OCI-LY7 (cell line): Measurements from ENCODE around the gene COPZ1. TPM values are rescaled to one million over a fixed set of nuclear protein-coding genes. Genes with fewer than 3 reads are reported as not detected.

Experiments used
- BruUV-seq: library from RNA; stranded (reverse); fragments of 400-500 nt; replicated peaks from 2 replicates; lab custom pipeline; 2021; lab: Mats Ljungman, UMichigan
- CTCF ChIA-PET: fragments of 300-600 bp; sonication (Branson Sonifier 250); formaldehyde crosslinking; loops from one replicate; lab custom pipeline; 2022; ENCODE audit warnings: antibody characterized with exemption; ENCODE audit not compliant: unreplicated experiment; lab: Charles Lee
- POLR2A ChIA-PET: fragments of 300-600 bp; sonication (Branson Sonifier 250); formaldehyde crosslinking; loops from one replicate; lab custom pipeline; 2022; ENCODE audit warnings: antibody characterized with exemption; lab: Charles Lee
- DNase-seq: peaks from one replicate; pipeline ENCODE4 v3.0.0-alpha.2; 2015; ENCODE audit warnings: low spot score
- H2AFZ ChIP-seq: fragments of 200-600 bp; sonication (generic), shearing (Covaris generic); 2 replicates; pipeline ENCODE4 v1.6.1; 2014; ENCODE audit warnings: mild to moderate bottlenecking, antibody characterized with exemption, low read length, moderate library complexity
- H3K27ac ChIP-seq: fragments of 200-600 bp; sonication (generic); 2 replicates; pipeline ENCODE4 v1.5.1; 2014; ENCODE audit warnings: mixed run types, low read depth, mild to moderate bottlenecking, moderate library complexity, low read length, inconsistent platforms; ENCODE audit not compliant: poor library complexity, severe bottlenecking
- H3K36me3 ChIP-seq: fragments of 200-600 bp; sonication (generic); 2 replicates; pipeline ENCODE4 v1.6.1; 2014; ENCODE audit warnings: mild to moderate bottlenecking, antibody characterized with exemption, low read length, moderate library complexity, mixed read lengths; ENCODE audit not compliant: insufficient read depth
- H3K4me1 ChIP-seq: fragments of 200-600 bp; sonication (generic); 2 replicates; pipeline ENCODE4 v1.5.1; 2014; ENCODE audit warnings: mild to moderate bottlenecking, low read length; ENCODE audit not compliant: insufficient read depth, poor library complexity, severe bottlenecking
- H3K4me2 ChIP-seq: fragments of 200-600 bp; sonication (generic); 2 replicates; pipeline ENCODE4 v1.6.1; 2014; ENCODE audit warnings: mild to moderate bottlenecking, low read length
- H3K4me3 ChIP-seq: fragments of 200-600 bp; sonication (generic); 2 replicates; pipeline ENCODE4 v1.5.1; 2014; ENCODE audit warnings: mild to moderate bottlenecking, low read depth, low read length; ENCODE audit not compliant: poor library complexity, severe bottlenecking
- H3K79me2 ChIP-seq: fragments of 200-600 bp; sonication (generic); 2 replicates; pipeline ENCODE4 v1.6.1; 2016; ENCODE audit warnings: low read depth, mild to moderate bottlenecking, low read length, moderate library complexity, mixed read lengths; ENCODE audit not compliant: insufficient read depth
- H3K9me2 ChIP-seq: fragments of 200-600 bp; sonication (generic); 2 replicates; pipeline ENCODE4 v1.6.1; 2016; ENCODE audit warnings: mild to moderate bottlenecking, low read length, mixed read lengths; ENCODE audit not compliant: insufficient read depth
- H3K9me3 ChIP-seq: fragments of 200-600 bp; sonication (generic); 2 replicates; pipeline ENCODE4 v1.6.1; 2014; ENCODE audit warnings: mild to moderate bottlenecking, mixed run types, low read length, mixed read lengths
- H4K20me1 ChIP-seq: fragments of 200-600 bp; sonication (generic); 2 replicates; pipeline ENCODE4 v1.6.1; 2014; ENCODE audit warnings: mild to moderate bottlenecking, antibody characterized with exemption, low read length, moderate library complexity, mixed read lengths; ENCODE audit not compliant: insufficient read depth
- EZH2phosphoT487 ChIP-seq: fragments of 200-600 bp; sonication (generic); IDR thresholded peaks from 2 replicates; pipeline ENCODE4 v1.6.1; 2018; ENCODE audit warnings: low read depth, borderline replicate concordance, mild to moderate bottlenecking, mixed run types, antibody characterized with exemption, low read length, moderate library complexity, mixed read lengths
- intact Hi-C: fragments of 100-400 bp; cut with micrococcal nuclease; formaldehyde crosslinking; loops from one replicate; pipeline ENCODE4 v1.10.0; 2022; ENCODE audit not compliant: unreplicated experiment
- total RNA-seq, 2 experiments: library from RNA; depleted of rRNA in 1 of 2; stranded (reverse); fragments of >200 nt in 1 of 2; shearing (Covaris generic) in 1 of 2; gene quantifications; 2 replicates each; pipeline ENCODE4 v1.2.3, GENCODE V29; 2014 to 2022
- TF ChIP-seq, protein P1 (sequence below): fragments of 200-600 bp; sonication (generic); conservative IDR thresholded peaks from 2 replicates; pipeline ENCODE4 v1.5.1; 2014; ENCODE audit warnings: mild to moderate bottlenecking, antibody characterized with exemption, low read length, moderate library complexity, mixed read lengths

The COPZ1 gene
- total RNA-seq, 2 experiments from 2014 or later, result 86.0 to 121 TPM

- Histone ChIP-seq H3K36me3 (no peaks in the 10 kb centered on the region), H3K9me3 (no peaks in the 10 kb centered on the region), H4K20me1 (no peaks in the 10 kb centered on the region), H3K27ac (no peak overlapping the region), H3K9me2 (no peaks in the 10 kb centered on the region), H3K4me3 (no peak overlapping the region), H2AFZ (no peak overlapping the region), H3K4me1 (peaks cover 16% of the 10 kb centered on the region), H3K4me2 (no peak overlapping the region), H3K79me2 (no peaks in the 10 kb centered on the region)
- ChIA-PET POLR2A (interaction anchor here (0.6 kb wide), 1 partner anchor 1397 kb away, joined by 3 read pairs; no protein-coding TSS in a partner anchor), CTCF (interaction anchor here (1.1 to 1.7 kb wide), 2 partner anchors 14 to 18 kb away, joined by 3 to 9 read pairs; no protein-coding TSS in a partner anchor)
- no peak for DNase-seq
- no TSS peak for BruUV-seq
- TF ChIP-seq, protein P1, sequence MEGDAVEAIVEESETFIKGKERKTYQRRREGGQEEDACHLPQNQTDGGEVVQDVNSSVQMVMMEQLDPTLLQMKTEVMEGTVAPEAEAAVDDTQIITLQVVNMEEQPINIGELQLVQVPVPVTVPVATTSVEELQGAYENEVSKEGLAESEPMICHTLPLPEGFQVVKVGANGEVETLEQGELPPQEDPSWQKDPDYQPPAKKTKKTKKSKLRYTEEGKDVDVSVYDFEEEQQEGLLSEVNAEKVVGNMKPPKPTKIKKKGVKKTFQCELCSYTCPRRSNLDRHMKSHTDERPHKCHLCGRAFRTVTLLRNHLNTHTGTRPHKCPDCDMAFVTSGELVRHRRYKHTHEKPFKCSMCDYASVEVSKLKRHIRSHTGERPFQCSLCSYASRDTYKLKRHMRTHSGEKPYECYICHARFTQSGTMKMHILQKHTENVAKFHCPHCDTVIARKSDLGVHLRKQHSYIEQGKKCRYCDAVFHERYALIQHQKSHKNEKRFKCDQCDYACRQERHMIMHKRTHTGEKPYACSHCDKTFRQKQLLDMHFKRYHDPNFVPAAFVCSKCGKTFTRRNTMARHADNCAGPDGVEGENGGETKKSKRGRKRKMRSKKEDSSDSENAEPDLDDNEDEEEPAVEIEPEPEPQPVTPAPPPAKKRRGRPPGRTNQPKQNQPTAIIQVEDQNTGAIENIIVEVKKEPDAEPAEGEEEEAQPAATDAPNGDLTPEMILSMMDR, result no peak
- no peak for TF ChIP-seq EZH2phosphoT487
- intact Hi-C loops, result no loop called here
These were observed 72.2 kb downstream of the COPZ1 start for GRCh38 chr12:54397157-54397556.

GRCh38 chr12:54398218-54398617, 73.3 kb downstream of the COPZ1 start:
- no peaks in the 10 kb centered on the region for H3K36me3 ChIP-seq
- H3K4me1 ChIP-seq, result peaks cover 10% of the 10 kb centered on the region
- BruUV-seq, result no TSS peak
- TF ChIP-seq, protein P1, result no peak
- no peak for TF ChIP-seq EZH2phosphoT487
- no peak overlapping the region for H3K4me3 ChIP-seq
- no peak overlapping the region for H3K27ac ChIP-seq
- no peak overlapping the region for H2AFZ ChIP-seq
- H3K79me2 ChIP-seq, result no peaks in the 10 kb centered on the region
- H3K9me2 ChIP-seq, result no peaks in the 10 kb centered on the region
- DNase-seq, result no peak
- no peaks in the 10 kb centered on the region for H4K20me1 ChIP-seq
- intact Hi-C loops, result no loop called here
- POLR2A ChIA-PET, result interaction anchor here (0.8 kb wide), 1 partner anchor 44 kb away, joined by 3 read pairs; no protein-coding TSS in a partner anchor
- CTCF ChIA-PET, result no interaction called here
- no peak overlapping the region for H3K4me2 ChIP-seq
- H3K9me3 ChIP-seq, result no peaks in the 10 kb centered on the region
